Measurements from ENCODE around the gene CCDC120.

The CCDC120 gene

GRCh38 chrX:49058794-49059193 lies at the start of gene CCDC120:
Gene CCDC120 (plus strand): TSS chrX:49058999. CDS start chrX:49062042, 3,043 bp downstream.
- DNase-seq = no peak

GRCh38 chrX:49019050-49019449 lies 39.7 kb upstream of the CCDC120 start:
- no peak for DNase-seq

GRCh38 chrX:49019599-49020249 lies 39.1 kb upstream of the CCDC120 start:
- no peak for DNase-seq

- DNase-seq = no peak
These were observed 28.9 kb upstream of the CCDC120 start for GRCh38 chrX:49029876-49030275.

- no peak for DNase-seq
These were observed 28.5 kb upstream of the CCDC120 start for GRCh38 chrX:49030283-49030682.

GRCh38 chrX:49037883-49038475 lies 20.8 kb upstream of the CCDC120 start:
- no peak for DNase-seq

- peak; percentile 19 for DNase-seq
These were observed 19.0 kb upstream of the CCDC120 start for GRCh38 chrX:49039598-49040375.

- DNase-seq = no peak
These were observed 18.3 kb upstream of the CCDC120 start for GRCh38 chrX:49040376-49040955.

GRCh38 chrX:49041744-49042580 lies 16.8 kb upstream of the CCDC120 start:
- DNase-seq = no peak

- no peak for DNase-seq
These were observed 16.1 kb upstream of the CCDC120 start for GRCh38 chrX:49042581-49043219.

GRCh38 chrX:49043220-49043986 lies 15.4 kb upstream of the CCDC120 start, which contains the start of gene TFE3:
Gene TFE3 (minus strand): TSS chrX:49043357. CDS start chrX:49043226, 131 bp downstream.
- DNase-seq = peak; percentile 93

- DNase-seq = no peak
These were observed 14.9 kb upstream of the CCDC120 start for GRCh38 chrX:49043987-49044281.

GRCh38 chrX:49053223-49054072 lies 5.4 kb upstream of the CCDC120 start:
- DNase-seq = peak; percentile 54

- DNase-seq = no peak
These were observed 4.6 kb upstream of the CCDC120 start for GRCh38 chrX:49054073-49054762.

GRCh38 chrX:49059201-49059600 lies 402 bp downstream of the CCDC120 start:
- DNase-seq = no peak

GRCh38 chrX:49059681-49060085 lies 884 bp downstream of the CCDC120 start:
- DNase-seq = no peak

- no peak for DNase-seq
These were observed 2.1 kb downstream of the CCDC120 start for GRCh38 chrX:49060914-49061313.

- DNase-seq = no peak
These were observed 2.7 kb downstream of the CCDC120 start for GRCh38 chrX:49061490-49061889.

- no peak for DNase-seq
These were observed 3.1 kb downstream of the CCDC120 start for GRCh38 chrX:49061916-49062315.

GRCh38 chrX:49063715-49064114 lies 4.9 kb downstream of the CCDC120 start:
- DNase-seq = no peak

Data from activated CD4-positive, alpha-beta T cell treated with anti-CD3 and anti-CD28 coated beads, Interleukin-2, amount 50 U/mL, for 1 hour (primary cell).